Endothelial cell of umbilical vein (primary cell): ENCODE data around the gene NUMBL. TPM values are rescaled to one million over a fixed set of nuclear protein-coding genes. Genes with fewer than 3 reads are reported as not detected.

ENCODE experiments used
- BruUV-seq: library from RNA; stranded (reverse); fragments of 400-500 nt; replicated peaks from 2 replicates; lab custom pipeline; 2021; lab: Mats Ljungman, UMichigan
- CTCF ChIA-PET: fragments of 300-600, 350-600 bp; sonication (Branson Sonifier 250); formaldehyde crosslinking; loops from one replicate; lab custom pipeline; 2021; ENCODE audit warnings: antibody characterized with exemption, inconsistent platforms; lab: Charles Lee
- POLR2A ChIA-PET: fragments of 300-600, 350-600 bp; sonication (Branson Sonifier 250); formaldehyde crosslinking; loops from one replicate; lab custom pipeline; 2021; ENCODE audit warnings: antibody characterized with exemption, inconsistent platforms; lab: Charles Lee
- DNase-seq: peaks from one replicate; pipeline ENCODE4 v3.0.0-alpha.2; 2011; ENCODE audit warnings: low read depth, low spot score
- FAIRE-seq: peaks from 2 replicates; lab custom pipeline; 2011; peaks lifted over from hg19 to GRCh38; lab: Jason Lieb, UNC
- H2AFZ ChIP-seq: 2 replicates; pipeline ENCODE4 v1.6.0; 2012; ENCODE audit warnings: low read depth, low read length, control low read depth, inconsistent platforms
- H3K27ac ChIP-seq: 2 replicates; pipeline ENCODE4 v1.5.1; 2011; ENCODE audit warnings: low read depth, mild to moderate bottlenecking, control low read depth, low read length, moderate library complexity; ENCODE audit not compliant: insufficient read depth
- H3K27me3 ChIP-seq, 2 experiments: 2 replicates each; pipeline versions ENCODE4 v1.6.0 to v1.6.1; 2011; ENCODE audit warnings: low read length in 2 of 2, mixed read lengths in 1 of 2; ENCODE audit not compliant: control insufficient read depth in 2 of 2, insufficient read depth in 2 of 2
- H3K36me3 ChIP-seq, 2 experiments: 2 replicates in 1 of 2; 3 replicates in 1 of 2; pipeline ENCODE4 v1.5.1; 2011; ENCODE audit warnings: low read length in 2 of 2, mild to moderate bottlenecking in 1 of 2, moderate library complexity in 1 of 2; ENCODE audit not compliant: control insufficient read depth in 2 of 2, insufficient read depth in 2 of 2; ENCODE audit errors: extremely low read depth in 1 of 2
- H3K4me1 ChIP-seq: 3 replicates; pipeline ENCODE4 v1.5.1; 2011; ENCODE audit warnings: mild to moderate bottlenecking, low read length; ENCODE audit not compliant: control insufficient read depth, insufficient read depth; ENCODE audit errors: extremely low read depth
- H3K4me2 ChIP-seq: 2 replicates; pipeline ENCODE4 v1.6.1; 2011; ENCODE audit warnings: low read length, control low read depth, mixed read lengths; ENCODE audit not compliant: insufficient read depth
- H3K4me3 ChIP-seq, 3 experiments: fragments of 200-600 bp in 1 of 3; sonication (generic), shearing (Covaris generic) in 1 of 3; replicated peaks in 1 of 3; 2 replicates each; pipeline ENCODE4 v1.5.1; 2011 to 2016; ENCODE audit warnings: control low read depth in 3 of 3, low read length in 3 of 3, mild to moderate bottlenecking in 2 of 3, inconsistent platforms in 1 of 3, low read depth in 1 of 3, moderate library complexity in 1 of 3; ENCODE audit not compliant: insufficient read depth in 1 of 3
- H3K79me2 ChIP-seq: 2 replicates; pipeline ENCODE4 v1.6.0; 2012; ENCODE audit warnings: low read length, inconsistent platforms; ENCODE audit not compliant: control insufficient read depth, insufficient read depth
- H3K9ac ChIP-seq: replicated peaks from 2 replicates; pipeline ENCODE3; 2011; ENCODE audit warnings: low read length, control low read depth; ENCODE audit not compliant: insufficient read depth; ENCODE audit errors: extremely low read depth
- H3K9me1 ChIP-seq: replicated peaks from 3 replicates; pipeline ENCODE4 v1.6.0; 2011; ENCODE audit warnings: mild to moderate bottlenecking, low read length; ENCODE audit not compliant: control insufficient read depth, insufficient read depth; ENCODE audit errors: extremely low read depth
- H3K9me3 ChIP-seq: replicated peaks from 2 replicates; pipeline ENCODE4 v1.5.1; 2012; ENCODE audit warnings: low read length, inconsistent platforms; ENCODE audit not compliant: control insufficient read depth, insufficient read depth
- H4K20me1 ChIP-seq: replicated peaks from 2 replicates; pipeline ENCODE3; 2011; ENCODE audit warnings: mild to moderate bottlenecking, low read length; ENCODE audit not compliant: control insufficient read depth, insufficient read depth; ENCODE audit errors: extremely low read depth
- EZH2 ChIP-seq: IDR thresholded peaks from 2 replicates; pipeline ENCODE4 v1.6.1; 2012; ENCODE audit warnings: borderline replicate concordance, low read depth, mild to moderate bottlenecking, moderate library complexity, low read length, inconsistent platforms; ENCODE audit not compliant: severe bottlenecking
- FOS ChIP-seq: IDR thresholded peaks from 2 replicates; pipeline ENCODE4 v1.6.1; 2011; ENCODE audit warnings: mild to moderate bottlenecking, low read length, moderate library complexity, borderline replicate concordance; ENCODE audit not compliant: insufficient read depth
- GATA2 ChIP-seq: IDR thresholded peaks from 2 replicates; pipeline ENCODE4 v1.7.0; 2011; ENCODE audit warnings: low read depth, mild to moderate bottlenecking, moderate library complexity, mixed read lengths, low read length; ENCODE audit not compliant: insufficient read length, insufficient read depth
- JUN ChIP-seq: IDR thresholded peaks from 2 replicates; pipeline ENCODE4 v1.6.1; 2011; ENCODE audit warnings: borderline replicate concordance, low read depth; ENCODE audit not compliant: insufficient read length, insufficient read depth
- MYC ChIP-seq: IDR thresholded peaks from one replicate; pipeline ENCODE4 v1.6.1; 2011; ENCODE audit warnings: mild to moderate bottlenecking, low read depth, low read length
- POLR2A ChIP-seq: IDR thresholded peaks from 2 replicates; pipeline ENCODE4 v1.6.1; 2012; ENCODE audit warnings: low read depth, mild to moderate bottlenecking, control low read depth, low read length
- POLR2AphosphoS5 ChIP-seq: IDR thresholded peaks from 2 replicates; pipeline ENCODE4 v1.6.1; 2012; ENCODE audit warnings: low read depth, mild to moderate bottlenecking, control low read depth, low read length, moderate library complexity; ENCODE audit not compliant: insufficient read depth
- dilution Hi-C: fragments of 300-500 bp; cut with MboI; formaldehyde crosslinking; loops from one replicate; pipeline ENCODE4 v1.15.0; 2019; ENCODE audit warnings: low sequenced_read_pairs; ENCODE audit not compliant: extremely low pct_ligation_motif_present
- intact Hi-C: fragments of 100-400 bp; cut with micrococcal nuclease; formaldehyde crosslinking; loops from one replicate; pipeline ENCODE4 v1.10.0; 2022
- polyA plus RNA-seq, 4 experiments: library from polyadenylated mRNA; depleted of rRNA in 3 of 4; stranded (reverse) in 3 of 4; unstranded in 1 of 4; fragments of >200 nt; gene quantifications; 2 replicates each; pipeline versions ENCODE4 v1.2.1 to v1.2.3, GENCODE V29; 2011 to 2012; ENCODE audit warnings: missing spikeins in 1 of 4
- total RNA-seq: library from RNA; stranded (reverse); gene quantifications from 2 replicates; pipeline ENCODE4 v1.2.3, GENCODE V29; 2021
- TF ChIP-seq, protein P1 (sequence below): IDR thresholded peaks from 2 replicates; pipeline ENCODE4 v1.6.1; 2011; ENCODE audit not compliant: insufficient read depth, insufficient read length
- TF ChIP-seq, protein P2 (sequence below), 2 donors: IDR thresholded peaks; 1 replicate in 1 of 2; 2 replicates in 1 of 2; pipeline ENCODE4 v1.5.1; 2011; ENCODE audit warnings: low read length in 2 of 2, mild to moderate bottlenecking in 2 of 2, moderate library complexity in 2 of 2, control low read depth in 1 of 2, inconsistent platforms in 1 of 2, low read depth in 1 of 2; ENCODE audit not compliant: insufficient read depth in 1 of 2; ENCODE audit errors: extremely low read depth in 1 of 2

NUMBL gene
- total and polyA plus RNA-seq, 2 donors (not counting 3 experiments of a cell fraction or from before 2014, with no cell fraction given), result 21.5 to 46.7 TPM

DNA sequence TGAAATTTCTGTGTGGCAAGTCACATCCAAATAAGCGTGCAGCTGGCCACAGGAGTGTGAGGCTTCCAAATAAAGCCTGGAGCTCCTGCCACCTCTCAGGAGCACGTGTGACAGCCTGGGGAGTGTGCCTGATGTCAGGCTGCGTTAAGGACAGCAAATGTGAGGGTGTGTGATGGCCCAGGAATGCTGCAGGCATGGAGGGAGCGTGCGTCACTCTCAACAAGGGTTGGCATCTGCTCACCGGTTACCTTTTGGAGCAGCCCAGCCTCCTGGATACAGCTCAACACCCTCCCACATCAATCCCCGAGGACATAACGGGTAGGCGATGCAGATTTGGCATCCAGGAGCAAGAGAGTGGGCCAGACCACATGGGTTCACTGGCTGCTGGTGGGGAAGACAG is 19.0 kb downstream of the NUMBL start:
- POLR2A ChIA-PET, result no interaction called here
- BruUV-seq, result no TSS peak
- no peaks in the 10 kb centered on the region for H3K79me2 ChIP-seq
- H3K4me2 ChIP-seq, result no peak overlapping the region
- H2AFZ ChIP-seq, result no peak overlapping the region
- intact Hi-C loops, result no loop called here
- no peaks in the 10 kb centered on the region for H3K9me3 ChIP-seq
- no peak overlapping the region for H3K27ac ChIP-seq
- no peak overlapping the region for H3K4me3 ChIP-seq
- H3K9me1 ChIP-seq, result no peaks in the 10 kb centered on the region
- dilution Hi-C loops, result no loop called here
- CTCF ChIA-PET, result no interaction called here
- TF ChIP-seq EZH2, result no peak
- TF ChIP-seq JUN, result no peak
- TF ChIP-seq FOS, result no peak
- no peak for TF ChIP-seq POLR2A
- TF ChIP-seq, protein P1, sequence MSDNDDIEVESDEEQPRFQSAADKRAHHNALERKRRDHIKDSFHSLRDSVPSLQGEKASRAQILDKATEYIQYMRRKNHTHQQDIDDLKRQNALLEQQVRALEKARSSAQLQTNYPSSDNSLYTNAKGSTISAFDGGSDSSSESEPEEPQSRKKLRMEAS, result no peak
- TF ChIP-seq, protein P2, sequence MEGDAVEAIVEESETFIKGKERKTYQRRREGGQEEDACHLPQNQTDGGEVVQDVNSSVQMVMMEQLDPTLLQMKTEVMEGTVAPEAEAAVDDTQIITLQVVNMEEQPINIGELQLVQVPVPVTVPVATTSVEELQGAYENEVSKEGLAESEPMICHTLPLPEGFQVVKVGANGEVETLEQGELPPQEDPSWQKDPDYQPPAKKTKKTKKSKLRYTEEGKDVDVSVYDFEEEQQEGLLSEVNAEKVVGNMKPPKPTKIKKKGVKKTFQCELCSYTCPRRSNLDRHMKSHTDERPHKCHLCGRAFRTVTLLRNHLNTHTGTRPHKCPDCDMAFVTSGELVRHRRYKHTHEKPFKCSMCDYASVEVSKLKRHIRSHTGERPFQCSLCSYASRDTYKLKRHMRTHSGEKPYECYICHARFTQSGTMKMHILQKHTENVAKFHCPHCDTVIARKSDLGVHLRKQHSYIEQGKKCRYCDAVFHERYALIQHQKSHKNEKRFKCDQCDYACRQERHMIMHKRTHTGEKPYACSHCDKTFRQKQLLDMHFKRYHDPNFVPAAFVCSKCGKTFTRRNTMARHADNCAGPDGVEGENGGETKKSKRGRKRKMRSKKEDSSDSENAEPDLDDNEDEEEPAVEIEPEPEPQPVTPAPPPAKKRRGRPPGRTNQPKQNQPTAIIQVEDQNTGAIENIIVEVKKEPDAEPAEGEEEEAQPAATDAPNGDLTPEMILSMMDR (IDR thresholded peaks at IDR 0.05; ENCODE audit: extremely low read depth in 1 of 2, insufficient read depth in 1 of 2, low read depth in 1 of 2, low read length in 2 of 2), result no peak
- TF ChIP-seq GATA2, result no peak
- TF ChIP-seq POLR2AphosphoS5, result no peak
- no peak for TF ChIP-seq MYC
- FAIRE-seq, result no peak
- H3K9ac ChIP-seq, result no peak overlapping the region
- peaks cover 28 to 55% of the 10 kb centered on the region in 2 experiments for H3K36me3 ChIP-seq
- H3K4me1 ChIP-seq, result peaks cover 6% of the 10 kb centered on the region
- no peaks in the 10 kb centered on the region for H3K27me3 ChIP-seq
- H4K20me1 ChIP-seq, result no peaks in the 10 kb centered on the region
- DNase-seq, result no peak
